GM10266 (cell line): ENCODE data around the gene ALDH1L2.

ENCODE experiments used
- DNase-seq: peaks from one replicate; pipeline ENCODE4 v3.0.0; 2012; ENCODE audit errors: extremely low spot score
- CTCF ChIP-seq: IDR thresholded peaks from 2 replicates; pipeline ENCODE4 v1.5.1; 2012; ENCODE audit warnings: mild to moderate bottlenecking, low read depth; ENCODE audit not compliant: control insufficient read depth, insufficient read depth; ENCODE audit errors: missing control alignments

Gene ALDH1L2

GRCh38 chr12:105001476-105001875, 82.8 kb downstream of the ALDH1L2 start:
- TF ChIP-seq CTCF, result no peak
- no peak for DNase-seq

GRCh38 chr12:104999347-104999685, 84.9 kb downstream of the ALDH1L2 start:
- DNase-seq, result no peak
- no peak for TF ChIP-seq CTCF

- DNase-seq, result no peak
Measured at GRCh38 chr12:104998423-104999346, 85.6 kb downstream of the ALDH1L2 start.

GRCh38 chr12:104997541-104997940, 86.7 kb downstream of the ALDH1L2 start:
- DNase-seq, result no peak
- TF ChIP-seq CTCF, result no peak

More at GRCh38 chr12:104998423-104999346, 85.6 kb downstream of the ALDH1L2 start:
- TF ChIP-seq CTCF, result no peak

- no peak for TF ChIP-seq CTCF
- DNase-seq, result no peak
Measured at GRCh38 chr12:104994336-104994735, 89.9 kb downstream of the ALDH1L2 start.

- TF ChIP-seq CTCF, result no peak
- no peak for DNase-seq
Measured at GRCh38 chr12:104991565-104992128, 92.6 kb downstream of the ALDH1L2 start.

GRCh38 chr12:104990950-104991349, 93.3 kb downstream of the ALDH1L2 start:
- no peak for TF ChIP-seq CTCF
- no peak for DNase-seq
